MM.1S (cell line): ENCODE data around the gene SCPEP1.

Experiments used
- DNase-seq: peaks from one replicate; pipeline ENCODE4 v3.0.0-alpha.2; 2015
- H2AFZ ChIP-seq: fragments of 300-600 bp; sonication (generic); 2 replicates; pipeline ENCODE4 v1.6.0; 2016; ENCODE audit warnings: antibody characterized with exemption, low read length
- H3F3A ChIP-seq: fragments of 300-600 bp; sonication (generic); 2 replicates; pipeline ENCODE4 v1.6.1; 2016; ENCODE audit warnings: mild to moderate bottlenecking, antibody characterized with exemption, low read length, moderate library complexity, mixed read lengths; ENCODE audit not compliant: insufficient read depth
- H3K27ac ChIP-seq: fragments of 300-600 bp; sonication (generic); 2 replicates; pipeline ENCODE4 v1.5.1; 2016; ENCODE audit warnings: mild to moderate bottlenecking, low read length
- H3K27me3 ChIP-seq: fragments of 300-600 bp; sonication (generic); replicated peaks from 2 replicates; pipeline ENCODE4 v1.6.0; 2016; ENCODE audit warnings: low read length; ENCODE audit not compliant: insufficient read depth
- H3K36me3 ChIP-seq: fragments of 300-600 bp; sonication (generic); replicated peaks from 2 replicates; pipeline ENCODE4 v1.6.1; 2016; ENCODE audit warnings: mild to moderate bottlenecking, low read length, mixed read lengths; ENCODE audit not compliant: insufficient read depth
- H3K4me1 ChIP-seq: fragments of 300-600 bp; sonication (generic); 2 replicates; pipeline ENCODE4 v1.6.1; 2016; ENCODE audit warnings: low read length, mixed read lengths
- H3K4me2 ChIP-seq: fragments of 300-600 bp; sonication (generic); 2 replicates; pipeline ENCODE4 v1.6.0; 2016; ENCODE audit warnings: low read depth, low read length
- H3K4me3 ChIP-seq: fragments of 300-600 bp; sonication (generic); 2 replicates; pipeline ENCODE4 v1.5.1; 2016; ENCODE audit warnings: low read length, mixed read lengths
- H3K79me2 ChIP-seq: fragments of 300-600 bp; sonication (generic); 2 replicates; pipeline ENCODE4 v1.6.1; 2016; ENCODE audit warnings: mixed run types, low read length, mixed read lengths
- H3K9ac ChIP-seq: fragments of 300-600 bp; sonication (generic); 2 replicates; pipeline ENCODE4 v1.6.1; 2016; ENCODE audit warnings: low read length, mixed read lengths
- H3K9me2 ChIP-seq: fragments of 300-600 bp; sonication (generic); replicated peaks from 2 replicates; pipeline ENCODE4 v1.6.1; 2016; ENCODE audit warnings: mild to moderate bottlenecking, low read length, mixed read lengths; ENCODE audit not compliant: insufficient read depth
- H3K9me3 ChIP-seq: fragments of 300-600 bp; sonication (generic); replicated peaks from 2 replicates; pipeline ENCODE4 v1.6.1; 2016; ENCODE audit warnings: mild to moderate bottlenecking, low read length, mixed read lengths; ENCODE audit not compliant: insufficient read depth
- H4K20me1 ChIP-seq: fragments of 300-600 bp; sonication (generic); 2 replicates; pipeline ENCODE4 v1.6.1; 2016; ENCODE audit warnings: mild to moderate bottlenecking, low read length, moderate library complexity, mixed read lengths; ENCODE audit not compliant: insufficient read depth
- CTCF ChIP-seq: fragments of 300-600 bp; sonication (generic); IDR thresholded peaks from 2 replicates; pipeline ENCODE4 v1.5.1; 2016; ENCODE audit warnings: antibody characterized with exemption, low read length, mixed read lengths
- EZH2 ChIP-seq: fragments of 300-600 bp; sonication (generic); optimal IDR thresholded peaks from 2 replicates; pipeline ENCODE3; 2017; ENCODE audit warnings: low read depth, mild to moderate bottlenecking, antibody characterized with exemption, low read length, mixed read lengths
- EZH2phosphoT487 ChIP-seq: fragments of 300-600 bp; sonication (generic); IDR thresholded peaks from 2 replicates; pipeline ENCODE4 v1.6.1; 2018; ENCODE audit warnings: antibody characterized with exemption, low read length

SCPEP1 gene

GRCh38 chr17:57009737-57010445 lies 32.0 kb downstream of the SCPEP1 start:
- H4K20me1 ChIP-seq = no peaks in the 10 kb centered on the region
- TF ChIP-seq CTCF = peak; percentile 79
- TF ChIP-seq EZH2phosphoT487 = no peak
- no peak overlapping the region for H3K4me2 ChIP-seq
- no peak overlapping the region for H3K27ac ChIP-seq
- no peak overlapping the region for H3K4me3 ChIP-seq
- no peaks in the 10 kb centered on the region for H3K27me3 ChIP-seq
- no peaks in the 10 kb centered on the region for H3K79me2 ChIP-seq
- no peaks in the 10 kb centered on the region for H3K9me2 ChIP-seq
- peak overlapping the region; percentile 26; the same call in 1 of the 2 replicates for H2AFZ ChIP-seq
- peaks cover 13% of the 10 kb centered on the region for H3K4me1 ChIP-seq
- no peaks in the 10 kb centered on the region for H3K9me3 ChIP-seq
- H3F3A ChIP-seq = peaks cover 5% of the 10 kb centered on the region; the same call in 1 of the 2 replicates
- no peak overlapping the region for H3K9ac ChIP-seq
- peak; percentile 53 for DNase-seq
- H3K36me3 ChIP-seq = no peaks in the 10 kb centered on the region

- H2AFZ ChIP-seq = peak overlapping the region; percentile 26; the same call in 1 of the 2 replicates
- H3K4me3 ChIP-seq = no peak overlapping the region
- H3K4me1 ChIP-seq = peaks cover 7% of the 10 kb centered on the region
- H4K20me1 ChIP-seq = no peaks in the 10 kb centered on the region
- H3K9ac ChIP-seq = no peak overlapping the region
- H3K9me2 ChIP-seq = no peaks in the 10 kb centered on the region
- H3K27ac ChIP-seq = no peak overlapping the region
- no peaks in the 10 kb centered on the region for H3K9me3 ChIP-seq
- no peaks in the 10 kb centered on the region for H3K79me2 ChIP-seq
- no peaks in the 10 kb centered on the region for H3K36me3 ChIP-seq
- H3K27me3 ChIP-seq = no peaks in the 10 kb centered on the region
- DNase-seq = no peak
- no peaks in the 10 kb centered on the region; the same call in 1 of the 2 replicates for H3F3A ChIP-seq
- TF ChIP-seq EZH2 (no peak), CTCF (no peak), EZH2phosphoT487 (no peak)
- no peak overlapping the region for H3K4me2 ChIP-seq
These were observed 32.6 kb downstream of the SCPEP1 start for GRCh38 chr17:57010487-57010886.

- Histone ChIP-seq H3K4me2 (no peak overlapping the region), H3K27me3 (no peaks in the 10 kb centered on the region), H3K36me3 (no peaks in the 10 kb centered on the region)
These were observed 33.6 kb downstream of the SCPEP1 start for GRCh38 chr17:57011491-57012015.

More at GRCh38 chr17:57011491-57012015, 33.6 kb downstream of the SCPEP1 start:
- no peak overlapping the region for H3K9ac ChIP-seq
- no peak overlapping the region for H3K4me3 ChIP-seq
- no peaks in the 10 kb centered on the region for H3K9me3 ChIP-seq
- H2AFZ ChIP-seq = no peak overlapping the region
- no peaks in the 10 kb centered on the region for H3K9me2 ChIP-seq
- DNase-seq = no peak
- no peak overlapping the region for H3K27ac ChIP-seq
- no peaks in the 10 kb centered on the region for H3K79me2 ChIP-seq
- TF ChIP-seq CTCF (no peak), EZH2phosphoT487 (no peak), EZH2 (no peak)
- no peaks in the 10 kb centered on the region for H4K20me1 ChIP-seq
- H3K4me1 ChIP-seq = no peaks in the 10 kb centered on the region
- no peaks in the 10 kb centered on the region; the same call in 1 of the 2 replicates for H3F3A ChIP-seq
